Mononuclear cell (primary cell): ENCODE measurements around the gene MIER2. TPM values are rescaled to one million over a fixed set of nuclear protein-coding genes. Genes with fewer than 3 reads are reported as not detected.

Experiments
- H3K27me3 ChIP-seq: 2 replicates; pipeline ENCODE4 v1.6.0; 2011; ENCODE audit warnings: low read length, control low read depth; ENCODE audit not compliant: insufficient read depth
- H3K4me1 ChIP-seq: 2 replicates; pipeline ENCODE4 v1.5.1; 2011; ENCODE audit warnings: mild to moderate bottlenecking, low read length, control low read depth; ENCODE audit not compliant: insufficient read depth
- H3K4me3 ChIP-seq: 2 replicates; pipeline ENCODE4 v1.5.1; 2011; ENCODE audit warnings: mild to moderate bottlenecking, low read length, moderate library complexity
- H3K9me3 ChIP-seq: 2 replicates; pipeline ENCODE4 v1.5.1; 2011; ENCODE audit warnings: low read depth, mild to moderate bottlenecking, control low read depth, low read length
- total RNA-seq: library from RNA; depleted of rRNA; stranded (reverse); fragments of >200 nt; gene quantifications from one replicate; pipeline ENCODE4 v1.2.3, GENCODE V29; 2012

Gene MIER2
- total RNA-seq, 1 donor, result 4.3 TPM

GRCh38 chr19:294946-295686 lies 49.5 kb downstream of the MIER2 start:
- Histone ChIP-seq H3K4me3 (no peak overlapping the region), H3K9me3 (no peaks in the 10 kb centered on the region), H3K27me3 (peaks cover 25% of the 10 kb centered on the region), H3K4me1 (peaks cover 8% of the 10 kb centered on the region)

- H3K4me3 ChIP-seq, result no peak overlapping the region
- peaks cover 31% of the 10 kb centered on the region for H3K27me3 ChIP-seq
- H3K9me3 ChIP-seq, result no peaks in the 10 kb centered on the region
- peaks cover 8% of the 10 kb centered on the region for H3K4me1 ChIP-seq
Observed at GRCh38 chr19:294341-294945, 50.2 kb downstream of the MIER2 start.

DNA sequence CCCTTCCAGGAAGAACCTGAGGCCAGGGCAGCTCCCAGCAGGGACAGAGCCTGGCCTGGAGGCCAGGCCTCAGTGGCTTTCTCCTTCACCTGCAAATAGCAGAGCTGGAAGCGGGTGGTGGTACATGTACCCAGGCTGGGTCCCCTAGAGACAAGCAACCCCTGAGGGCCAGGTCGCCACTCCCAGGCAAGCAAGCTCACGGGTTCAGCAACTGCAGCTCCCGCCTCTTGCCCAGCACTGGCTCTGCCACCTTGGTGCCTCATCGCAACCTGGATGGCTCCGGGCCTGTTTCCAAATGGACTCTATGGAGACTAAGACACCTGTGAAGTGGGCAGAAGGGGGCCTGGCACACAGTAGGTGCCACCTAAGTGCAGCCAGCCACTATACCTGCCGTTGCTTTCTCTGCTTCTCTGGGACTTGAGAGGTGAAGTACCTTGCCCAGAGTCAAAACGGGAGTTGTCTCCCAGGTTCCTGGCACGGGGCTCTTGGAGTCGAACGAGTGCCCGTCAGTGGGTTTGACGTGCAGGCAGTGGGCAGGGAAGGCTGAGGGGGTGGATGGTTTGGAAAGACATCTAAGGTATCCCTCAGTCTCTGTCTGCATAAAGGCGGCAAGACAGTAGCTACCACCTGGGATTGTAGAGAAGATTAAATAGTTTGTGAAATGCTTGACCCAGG lies 51.0 kb downstream of the MIER2 start:
- Histone ChIP-seq H3K4me1 (peaks cover 8% of the 10 kb centered on the region), H3K27me3 (peaks cover 31% of the 10 kb centered on the region), H3K9me3 (no peaks in the 10 kb centered on the region), H3K4me3 (no peak overlapping the region)

- Histone ChIP-seq H3K4me1 (peaks cover 8% of the 10 kb centered on the region), H3K27me3 (peaks cover 31% of the 10 kb centered on the region), H3K4me3 (no peak overlapping the region), H3K9me3 (no peaks in the 10 kb centered on the region)
Observed at GRCh38 chr19:292951-293350, 51.6 kb downstream of the MIER2 start.

DNA sequence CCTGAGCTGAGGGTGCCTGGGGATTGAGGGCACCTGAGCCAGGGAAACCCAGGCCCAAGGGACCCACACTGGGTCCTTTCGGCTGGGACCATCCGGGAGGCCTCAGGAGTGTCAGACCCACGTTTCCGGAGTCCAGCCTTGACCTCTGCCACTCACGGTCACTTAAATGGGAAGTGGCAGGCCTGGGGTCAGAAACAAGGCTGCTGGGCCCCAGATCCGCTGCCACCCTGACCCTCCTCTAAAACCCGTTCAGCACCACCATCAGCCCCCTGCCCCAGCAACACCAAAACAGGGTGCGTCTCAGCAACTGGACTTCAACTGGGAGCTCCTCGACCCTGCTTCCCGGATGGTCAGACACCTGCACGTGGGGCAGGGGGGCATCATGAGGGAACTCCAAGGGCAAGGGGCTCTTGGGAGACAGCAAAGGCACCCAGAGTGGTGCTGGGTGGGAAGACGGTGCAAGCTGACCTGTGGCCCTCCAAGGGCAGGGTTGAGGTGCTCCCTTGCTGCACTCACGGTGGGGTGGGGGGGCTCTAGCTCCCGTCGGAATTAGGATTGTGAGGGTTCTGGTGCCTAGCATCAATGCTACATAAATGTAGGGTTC lies 52.2 kb downstream of the MIER2 start:
- Histone ChIP-seq H3K4me1 (peaks cover 8% of the 10 kb centered on the region), H3K4me3 (no peak overlapping the region), H3K27me3 (peaks cover 31% of the 10 kb centered on the region), H3K9me3 (no peaks in the 10 kb centered on the region)

DNA sequence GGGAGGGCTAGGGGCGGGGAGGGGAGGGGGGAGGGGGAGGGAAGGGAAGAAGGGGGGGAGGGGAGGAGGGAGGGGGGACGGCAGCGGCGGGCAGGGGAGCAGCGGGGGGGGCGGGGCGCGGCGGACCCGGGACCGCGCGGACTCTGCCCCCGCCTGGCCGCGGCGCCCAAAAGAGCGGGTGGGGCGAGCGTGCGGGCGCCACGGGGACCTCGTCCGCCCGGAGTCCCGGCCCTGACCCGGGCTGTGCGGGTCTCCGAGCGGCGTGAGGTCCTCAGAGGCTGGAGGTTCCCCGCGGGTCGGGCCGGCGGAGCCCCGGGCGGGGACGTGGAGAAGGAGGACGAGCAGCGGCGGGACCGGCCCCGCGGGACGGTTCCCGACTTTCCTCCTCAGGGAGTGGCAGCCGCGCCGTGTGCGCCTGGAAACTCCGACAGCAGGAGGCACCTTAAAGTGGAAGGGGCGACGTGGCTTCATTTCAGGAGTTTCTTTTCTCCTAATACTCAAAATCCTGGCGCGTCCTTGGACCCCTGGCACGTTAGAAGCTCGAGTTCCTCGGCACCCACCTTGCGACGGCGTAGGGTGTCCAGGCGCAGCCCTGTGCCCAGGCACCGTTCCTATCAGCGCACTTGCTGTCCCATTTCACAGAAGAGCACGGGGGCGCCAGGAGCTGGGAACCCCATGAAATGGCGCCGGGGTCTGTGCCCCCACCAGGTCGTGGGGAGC lies 52.9 kb downstream of the MIER2 start:
- no peak overlapping the region for H3K4me3 ChIP-seq
- peaks cover 31% of the 10 kb centered on the region for H3K27me3 ChIP-seq
- H3K9me3 ChIP-seq, result no peaks in the 10 kb centered on the region
- peaks cover 8% of the 10 kb centered on the region for H3K4me1 ChIP-seq

- Histone ChIP-seq H3K27me3 (peaks cover 31% of the 10 kb centered on the region), H3K4me3 (no peak within 1 kb of the TSS)
Observed at GRCh38 chr19:291006-291521, 53.5 kb downstream of the MIER2 start, which contains the start of gene PLPP2. Gene PLPP2 (minus strand): TSS chr19:291403. CDS start chr19:291336, 67 bp downstream.

GRCh38 chr19:290372-291005 lies 54.1 kb downstream of the MIER2 start:
- Histone ChIP-seq H3K27me3 (peaks cover 31% of the 10 kb centered on the region), H3K4me1 (peaks cover 8% of the 10 kb centered on the region), H3K9me3 (no peaks in the 10 kb centered on the region), H3K4me3 (no peak overlapping the region)

More at GRCh38 chr19:291006-291521, 53.5 kb downstream of the MIER2 start, which contains the start of gene PLPP2:
- Histone ChIP-seq H3K9me3 (no peaks in the 10 kb centered on the region), H3K4me1 (peaks cover 8% of the 10 kb centered on the region)

DNA sequence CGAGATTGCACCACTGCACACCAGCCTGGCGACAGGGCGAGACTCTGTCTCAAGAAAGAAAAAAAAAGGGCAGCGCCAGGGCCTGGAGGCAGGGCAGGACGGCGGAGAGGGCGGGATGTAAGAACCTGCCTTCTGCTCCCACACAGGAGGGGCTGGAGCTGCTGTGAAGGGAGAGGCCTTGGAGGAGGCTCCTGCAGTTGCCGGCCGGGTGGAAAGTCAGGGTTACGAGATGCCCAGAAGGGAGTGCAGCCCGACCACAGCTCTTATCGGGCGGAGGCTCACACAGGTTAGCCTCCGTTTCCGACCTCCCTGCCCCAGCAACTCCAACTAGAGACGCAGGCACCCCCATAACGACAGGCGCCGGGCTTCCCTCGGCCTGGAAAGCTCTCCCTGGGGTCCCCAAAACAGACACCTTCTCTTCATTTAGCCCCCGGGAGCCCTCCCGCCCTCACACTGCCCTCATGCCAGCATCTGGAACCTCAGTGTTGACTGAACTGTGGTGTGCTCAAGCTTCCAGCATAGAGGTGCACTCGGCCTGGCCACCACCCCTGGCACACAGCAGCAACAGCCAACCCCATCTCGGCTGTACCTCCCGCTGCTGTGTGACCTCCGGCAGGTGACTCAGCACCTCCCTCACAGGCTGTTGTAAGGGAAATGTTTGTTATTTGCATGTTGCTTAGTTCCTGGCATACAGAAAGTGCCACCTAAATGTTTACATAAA lies 54.8 kb downstream of the MIER2 start:
- Histone ChIP-seq H3K4me3 (no peak overlapping the region), H3K9me3 (no peaks in the 10 kb centered on the region), H3K4me1 (peaks cover 6% of the 10 kb centered on the region), H3K27me3 (peaks cover 31% of the 10 kb centered on the region)

- Histone ChIP-seq H3K27me3 (peaks cover 22% of the 10 kb centered on the region), H3K4me3 (no peak overlapping the region), H3K4me1 (peaks cover 5% of the 10 kb centered on the region), H3K9me3 (no peaks in the 10 kb centered on the region)
Observed at GRCh38 chr19:288911-289310, 55.7 kb downstream of the MIER2 start.

GRCh38 chr19:287381-287871 lies 57.2 kb downstream of the MIER2 start:
- H3K27me3 ChIP-seq, result peaks cover 14% of the 10 kb centered on the region
- no peaks in the 10 kb centered on the region for H3K9me3 ChIP-seq
- no peak overlapping the region for H3K4me3 ChIP-seq

DNA sequence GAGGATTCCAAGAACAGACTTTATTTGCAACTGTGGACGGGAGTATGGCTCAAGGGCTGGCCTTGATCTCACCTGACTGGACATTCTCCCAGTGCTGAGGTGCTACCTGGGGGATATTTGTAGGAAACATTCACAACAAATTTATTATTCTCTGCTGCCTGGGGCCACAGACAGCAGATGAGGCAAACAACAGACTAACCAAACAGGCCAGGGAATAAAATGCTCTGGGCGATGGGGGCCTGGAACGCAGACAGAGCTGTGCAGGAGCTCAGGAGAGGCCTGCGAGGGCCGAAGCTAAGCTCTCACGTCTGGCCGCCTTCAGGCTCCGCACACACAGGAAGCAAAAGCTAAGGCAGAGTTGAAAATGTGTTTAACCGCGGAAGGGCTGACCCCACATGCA lies 61.2 kb downstream of the MIER2 start:
- peaks cover 2% of the 10 kb centered on the region for H3K27me3 ChIP-seq
- H3K9me3 ChIP-seq, result no peaks in the 10 kb centered on the region
- no peak overlapping the region for H3K4me3 ChIP-seq
- no peaks in the 10 kb centered on the region for H3K4me1 ChIP-seq

More at GRCh38 chr19:287381-287871, 57.2 kb downstream of the MIER2 start:
- H3K4me1 ChIP-seq, result peaks cover 5% of the 10 kb centered on the region

DNA sequence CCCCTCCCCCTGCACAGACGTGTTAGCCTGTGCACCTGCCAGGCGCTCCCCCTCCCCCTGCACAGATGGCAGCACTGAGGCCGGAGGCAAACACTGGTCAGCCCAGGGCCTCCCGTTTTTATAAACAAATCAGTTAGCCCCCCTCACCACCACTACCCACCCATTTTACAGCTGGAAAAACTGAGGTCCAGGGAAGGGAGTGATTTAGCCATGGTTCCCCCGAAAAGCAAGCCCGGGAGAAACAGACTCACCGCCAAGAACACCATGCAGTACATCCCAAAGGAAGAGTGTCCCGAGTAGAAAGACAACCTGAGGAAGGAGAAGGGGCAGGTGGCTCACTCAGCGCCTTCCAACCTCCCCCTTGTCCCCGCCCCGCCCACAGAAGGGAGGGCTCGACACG lies 62.1 kb downstream of the MIER2 start:
- Histone ChIP-seq H3K4me1 (no peaks in the 10 kb centered on the region), H3K27me3 (peaks cover 2% of the 10 kb centered on the region), H3K4me3 (no peak overlapping the region), H3K9me3 (no peaks in the 10 kb centered on the region)
